ENCODE measurements around the gene MAT2A. TPM values are rescaled to one million over a fixed set of nuclear protein-coding genes. Genes with fewer than 3 reads are reported as not detected.

Gene MAT2A
- total and polyA plus RNA-seq, 10 donors, result 41.3 to 195 (median 133) TPM

GRCh38 chr2:85503168-85503850, 35.7 kb upstream of the MAT2A start:
- Histone ChIP-seq H3K36me3 (no peaks in the 10 kb centered on the region), H3K4me3 (no peak overlapping the region), H3K9me3 (no peaks in the 10 kb centered on the region), H3K27me3 (replicated peaks in 1 of 7) (no peaks in the 10 kb centered on the region), H3K4me1 (peaks cover 0 to 65% (median 11%) of the 10 kb centered on the region in 6 donors), H3K27ac (no peak overlapping the region)
- intact Hi-C loops (cut with DNase I; ENCODE audit: low total_unique reads), result no loop called here
- WGBS, 5 donors, result 88 to 92% (median 91%) methylated on average over 13 to 17 of the region's 17 CpGs
- TF ChIP-seq CTCF (IDR thresholded peaks at IDR 0.05 in 8 of 11, conservative IDR thresholded peaks at IDR 0.05 in 3 of 11) (no peak), POLR2AphosphoS5 (IDR thresholded peaks at IDR 0.05) (no peak), POLR2A (IDR thresholded peaks at IDR 0.05) (no peak)
- peak; percentile 59 for DNase-seq

- intact Hi-C loops (cut with DNase I; ENCODE audit: low total_unique reads), result no loop called here
- H3K27me3 ChIP-seq (replicated peaks in 1 of 7), result no peaks in the 10 kb centered on the region
- 83 to 87% (median 86%) methylated on average over 17 to 18 of the region's 18 CpGs for WGBS, 5 donors
- peaks cover 0 to 57% (median 11%) of the 10 kb centered on the region in 6 donors for H3K4me1 ChIP-seq
- no peak overlapping the region for H3K27ac ChIP-seq
- H3K9me3 ChIP-seq, result no peaks in the 10 kb centered on the region
- no peaks in the 10 kb centered on the region for H3K36me3 ChIP-seq
- no peak for DNase-seq
- H3K4me3 ChIP-seq, result no peak overlapping the region
- TF ChIP-seq POLR2A (IDR thresholded peaks at IDR 0.05) (no peak), CTCF (IDR thresholded peaks at IDR 0.05 in 8 of 11, conservative IDR thresholded peaks at IDR 0.05 in 3 of 11) (no peak), POLR2AphosphoS5 (IDR thresholded peaks at IDR 0.05) (no peak)
Observed at GRCh38 chr2:85503851-85504777, 34.9 kb upstream of the MAT2A start.

GRCh38 chr2:85504778-85505261, 34.1 kb upstream of the MAT2A start:
- H3K27me3 ChIP-seq (replicated peaks in 1 of 7), result no peaks in the 10 kb centered on the region
- H3K36me3 ChIP-seq, result no peaks in the 10 kb centered on the region
- H3K9me3 ChIP-seq, result no peaks in the 10 kb centered on the region
- H3K4me1 ChIP-seq, result peaks cover 0 to 50% (median 10%) of the 10 kb centered on the region in 6 donors
- no peak for DNase-seq
- no peak overlapping the region for H3K27ac ChIP-seq
- 17 to 62% (median 48%) methylated on average over 2 to 3 of the region's 3 CpGs for WGBS, 5 donors
- no peak for TF ChIP-seq CTCF (IDR thresholded peaks at IDR 0.05 in 8 of 11, conservative IDR thresholded peaks at IDR 0.05 in 3 of 11)
- no peak for TF ChIP-seq POLR2A (IDR thresholded peaks at IDR 0.05)
- TF ChIP-seq POLR2AphosphoS5 (IDR thresholded peaks at IDR 0.05), result peak in 2 of 3 donors; percentile 29 to 64
- H3K4me3 ChIP-seq, result no peak overlapping the region
- intact Hi-C loops (cut with DNase I; ENCODE audit: low total_unique reads), result no loop called here
